Frontal cortex (tissue), 4 donors: ENCODE data around the gene FLRT2. TPM values are rescaled to one million over a fixed set of nuclear protein-coding genes. Genes with fewer than 3 reads are reported as not detected.

Source experiments
- DNase-seq, 2 donors: peaks; one replicate each; pipeline ENCODE4 v3.0.0; 2012; ENCODE audit warnings: low spot score in 2 of 2
- FAIRE-seq: peaks from 2 replicates; lab custom pipeline; 2012; peaks lifted over from hg19 to GRCh38; lab: Jason Lieb, UNC
- total RNA-seq: library from RNA; depleted of rRNA; stranded (reverse); fragments of >200 nt; gene quantifications from one replicate; pipeline ENCODE4 v1.2.3, GENCODE V29; 2014
- donor health status: control.
- donor health status: control.
- donor health status: control.

Gene FLRT2
- total RNA-seq, 1 donor from 2014 or later: 84.0 TPM

DNA sequence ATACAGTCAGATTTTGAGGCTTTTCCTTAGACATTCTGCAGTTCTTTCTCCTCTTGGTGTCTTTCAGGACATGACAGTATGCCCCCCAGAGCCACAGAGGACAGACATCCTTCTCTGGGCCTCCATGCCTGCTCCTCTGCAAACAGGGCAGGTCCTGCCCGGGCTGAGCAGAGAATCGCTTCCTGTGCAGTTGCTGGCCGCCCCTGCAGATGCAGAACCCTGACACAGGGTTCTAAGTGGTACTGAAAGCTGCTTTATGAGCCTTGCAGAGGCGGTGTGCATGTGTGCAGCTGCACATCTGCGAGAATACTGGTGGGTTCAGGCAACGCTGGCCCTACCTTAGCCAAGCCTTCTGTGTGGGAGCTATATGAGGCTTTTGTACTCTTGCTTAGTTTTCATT lies 54.5 kb downstream of the FLRT2 start:
- FAIRE-seq (no peak), DNase-seq (no peak)

DNA sequence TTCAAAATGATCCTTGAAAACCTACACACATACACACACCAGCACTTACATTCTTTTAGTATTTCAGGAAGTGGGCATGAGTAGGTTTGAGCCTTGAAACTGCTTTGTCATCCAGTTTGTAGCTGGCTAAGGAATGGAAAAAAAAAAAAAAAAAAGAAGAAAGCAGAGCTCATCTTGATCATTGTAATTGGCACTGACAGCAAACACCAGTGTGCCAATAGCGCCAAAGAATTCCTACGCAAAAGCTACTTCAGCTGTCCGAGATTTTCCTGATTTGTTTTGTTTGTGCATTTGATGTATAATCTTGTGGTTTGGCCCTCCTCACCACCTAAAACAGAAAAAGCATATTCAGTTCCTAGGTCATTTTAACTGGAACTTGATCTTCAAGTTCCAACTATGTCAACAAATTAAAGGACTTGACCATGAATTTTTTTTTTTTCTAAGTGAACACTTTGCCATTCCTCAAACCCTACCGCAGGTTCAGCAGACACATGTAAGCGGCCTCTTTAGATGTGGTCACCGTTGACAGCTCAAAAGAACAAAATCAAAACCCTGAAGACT lies 57.3 kb downstream of the FLRT2 start:
- FAIRE-seq: no peak
- DNase-seq: no peak

DNA sequence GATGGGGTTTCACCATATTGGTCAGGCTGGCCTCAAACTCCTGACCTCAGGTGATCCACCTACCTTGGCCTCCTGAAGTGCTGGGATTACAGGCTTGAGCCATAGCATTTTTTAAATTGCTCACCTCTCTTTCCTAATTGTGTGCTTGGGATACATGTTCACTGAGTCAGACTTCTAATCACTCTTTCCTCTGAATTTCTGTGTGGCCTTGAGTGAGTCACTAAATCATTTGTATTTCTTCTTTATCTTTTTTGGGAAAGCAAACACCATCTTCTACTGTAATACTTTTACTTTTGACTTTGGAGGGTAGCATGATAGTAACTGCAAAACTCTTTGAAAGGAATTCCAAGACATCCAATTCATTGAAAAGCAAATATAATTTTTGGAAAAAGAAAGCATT lies 60.8 kb downstream of the FLRT2 start:
- FAIRE-seq (no peak), DNase-seq (no peak)

DNA sequence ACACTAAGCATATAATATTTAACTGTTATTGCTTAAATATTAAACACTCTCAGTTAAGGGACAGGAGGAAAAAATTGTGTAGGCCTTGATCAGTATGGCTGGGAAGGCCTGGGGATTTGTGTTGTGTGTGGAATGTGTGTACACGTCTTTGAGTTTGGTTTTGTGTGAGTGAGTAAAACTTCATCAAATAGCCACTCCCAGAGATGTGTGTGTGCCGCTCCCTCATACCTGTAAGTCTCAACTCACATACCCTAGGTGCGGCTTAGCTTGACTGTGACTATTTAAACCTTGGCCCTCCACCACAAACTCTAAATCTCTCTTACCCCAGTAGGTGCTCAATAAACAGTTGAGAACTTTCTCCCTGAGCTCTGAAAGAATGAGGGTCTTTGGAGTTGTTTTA lies 64.3 kb downstream of the FLRT2 start:
- DNase-seq (no peak), FAIRE-seq (no peak)

DNA sequence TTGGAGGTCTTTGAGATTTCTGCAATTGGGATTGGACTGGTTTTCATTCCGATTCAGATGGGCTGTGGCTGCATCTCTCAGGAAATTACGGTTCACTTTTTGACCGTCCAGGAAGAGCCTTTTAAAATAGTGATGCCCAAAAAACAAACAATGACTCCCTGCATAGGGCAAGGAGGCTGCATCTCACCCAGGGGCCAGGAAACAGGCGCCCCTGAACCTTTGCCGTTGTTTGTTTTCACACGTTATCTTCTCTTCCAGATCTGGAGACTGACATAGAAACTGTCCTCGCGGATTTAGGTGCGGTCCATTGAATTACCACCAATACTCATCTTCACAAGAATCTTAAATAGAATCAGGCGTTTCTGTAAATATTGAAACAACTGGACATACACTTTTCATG lies 66.0 kb downstream of the FLRT2 start:
- FAIRE-seq: no peak
- no peak for DNase-seq

DNA sequence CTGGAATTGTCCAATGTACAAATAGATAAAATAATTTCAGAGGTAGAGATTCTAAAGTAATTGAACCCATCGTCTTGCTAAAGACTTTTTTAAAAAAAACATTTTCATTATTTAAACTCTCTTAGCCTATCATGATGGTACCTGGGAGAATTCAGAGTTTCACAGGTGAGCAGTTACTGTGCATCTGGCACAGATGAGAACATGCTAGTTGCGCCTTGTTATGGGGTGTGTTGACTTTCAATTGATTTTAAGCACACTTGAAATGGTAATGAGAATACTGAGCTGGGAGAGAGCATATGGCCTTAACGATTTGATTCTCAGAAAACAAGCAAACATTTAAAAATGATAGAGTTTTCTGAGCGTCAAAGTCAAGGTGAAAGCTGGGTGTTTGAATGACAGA lies 66.6 kb downstream of the FLRT2 start:
- no peak for DNase-seq

DNA sequence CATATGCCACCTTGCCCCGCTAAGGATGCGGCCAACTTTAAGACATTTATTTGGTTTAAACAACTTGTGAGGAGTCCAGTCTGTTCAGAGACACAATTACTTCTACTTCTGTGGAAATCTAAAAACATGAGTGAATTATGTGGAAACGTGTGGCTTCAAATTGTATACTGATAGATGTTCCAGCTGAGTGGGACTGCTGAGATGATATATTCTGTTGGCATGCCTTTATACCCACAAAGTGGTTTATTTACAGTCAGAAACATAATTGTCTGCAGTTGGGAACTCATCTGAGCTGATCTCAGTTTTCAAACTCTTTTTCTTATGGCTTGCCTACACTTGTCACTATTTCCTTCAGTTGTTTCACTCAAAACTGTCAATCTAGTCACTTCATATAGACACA lies 67.8 kb downstream of the FLRT2 start:
- no peak for FAIRE-seq
- DNase-seq: no peak

More for the DNA sequence above, 66.6 kb downstream of the FLRT2 start:
- no peak for FAIRE-seq

DNA sequence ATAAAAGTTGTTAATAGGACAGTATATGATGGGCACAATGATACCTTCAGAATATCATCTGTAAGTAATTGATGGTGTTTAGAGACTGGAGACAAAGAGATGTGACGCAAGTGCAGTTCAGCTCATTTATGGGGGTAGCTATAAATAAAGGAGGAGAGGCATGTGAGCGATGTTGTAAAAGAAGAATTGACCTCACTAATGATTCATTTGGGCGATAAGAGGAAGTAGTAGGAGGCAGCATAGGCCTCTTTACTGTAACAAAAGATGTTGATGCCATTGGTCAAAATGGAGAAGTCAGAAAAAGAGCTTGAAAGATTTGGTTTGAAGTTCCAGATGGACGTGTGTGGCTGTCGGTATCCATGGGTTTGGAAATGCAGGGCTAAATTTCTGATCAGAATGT lies 70.0 kb downstream of the FLRT2 start:
- DNase-seq: no peak
- FAIRE-seq: no peak

DNA sequence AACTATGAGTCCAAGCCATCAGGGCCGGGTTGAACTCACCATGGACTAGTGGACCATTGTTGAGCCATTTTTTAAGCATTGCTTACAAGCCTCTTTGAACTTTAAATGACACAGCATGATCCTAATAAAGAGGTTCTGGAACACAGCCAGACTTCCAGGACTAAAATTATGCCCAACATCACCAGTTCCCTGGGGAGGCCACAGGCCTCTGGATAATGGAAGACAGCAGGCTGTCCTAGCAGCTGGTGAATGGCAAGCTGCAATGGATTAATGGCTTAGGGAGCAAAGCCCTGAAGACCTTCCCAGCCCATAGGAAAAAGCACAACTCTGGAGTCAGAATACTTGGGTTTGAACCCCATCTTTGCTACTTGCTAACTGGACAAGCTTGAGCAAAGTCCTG lies 71.3 kb downstream of the FLRT2 start:
- FAIRE-seq (no peak), DNase-seq (no peak)

DNA sequence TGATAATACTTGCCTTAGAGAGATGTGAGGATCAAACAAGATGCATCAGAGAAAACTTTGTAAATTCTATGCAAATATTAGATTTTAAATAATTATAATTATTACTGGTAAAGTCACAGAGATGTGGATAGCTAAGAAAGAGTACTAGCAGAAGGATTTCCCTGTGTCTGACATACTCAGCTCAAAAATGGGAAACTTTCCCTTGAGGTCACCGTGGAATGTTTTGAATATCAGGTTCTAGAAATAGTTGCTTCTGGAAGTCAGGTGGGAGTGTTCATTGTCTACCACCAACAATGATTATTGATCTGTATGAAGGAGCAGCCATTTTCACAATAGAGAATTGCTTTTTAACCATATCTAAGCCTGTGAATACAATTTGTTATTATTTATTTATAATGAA lies 71.7 kb downstream of the FLRT2 start:
- FAIRE-seq: no peak

DNA sequence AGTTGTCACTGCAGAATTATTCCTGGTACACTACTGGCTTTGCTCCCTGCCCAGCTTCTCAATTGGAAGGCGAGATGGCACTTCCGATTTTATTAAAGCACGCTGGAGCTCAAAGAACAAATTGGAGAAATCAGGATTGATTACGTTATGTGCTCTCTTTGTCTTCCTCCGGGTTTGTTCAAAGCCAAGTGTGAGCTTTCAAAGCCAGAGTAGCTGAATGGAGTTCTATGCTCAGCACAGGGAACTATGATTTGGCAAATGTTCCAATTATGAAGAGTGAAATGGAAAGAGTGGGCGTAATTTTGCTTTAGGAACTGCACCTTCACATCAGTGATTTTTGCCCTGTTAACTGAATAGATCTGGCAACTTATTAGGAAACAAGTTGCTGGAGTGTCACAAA lies 72.4 kb downstream of the FLRT2 start:
- FAIRE-seq (no peak), DNase-seq (no peak)

More for the DNA sequence above, 71.7 kb downstream of the FLRT2 start:
- DNase-seq: no peak

DNA sequence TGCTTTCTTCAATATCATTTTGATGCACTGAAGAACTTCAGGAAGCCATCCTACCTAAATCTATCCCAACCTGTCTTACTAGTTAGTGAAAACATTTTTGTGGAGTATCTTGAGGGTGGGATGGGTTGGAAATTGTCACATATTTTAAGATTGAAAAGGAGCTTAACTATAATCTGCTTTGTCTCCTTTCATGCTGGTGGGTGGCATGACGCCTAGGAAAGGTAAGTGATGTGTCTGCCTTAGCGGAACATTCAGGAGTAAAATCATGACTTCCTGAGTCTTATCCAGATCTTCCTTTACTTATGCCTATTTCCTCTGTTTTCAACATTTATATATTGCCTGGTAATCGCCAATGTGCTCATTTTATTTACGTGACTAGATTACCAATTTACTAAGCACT lies 74.1 kb downstream of the FLRT2 start:
- DNase-seq: no peak
- no peak for FAIRE-seq

DNA sequence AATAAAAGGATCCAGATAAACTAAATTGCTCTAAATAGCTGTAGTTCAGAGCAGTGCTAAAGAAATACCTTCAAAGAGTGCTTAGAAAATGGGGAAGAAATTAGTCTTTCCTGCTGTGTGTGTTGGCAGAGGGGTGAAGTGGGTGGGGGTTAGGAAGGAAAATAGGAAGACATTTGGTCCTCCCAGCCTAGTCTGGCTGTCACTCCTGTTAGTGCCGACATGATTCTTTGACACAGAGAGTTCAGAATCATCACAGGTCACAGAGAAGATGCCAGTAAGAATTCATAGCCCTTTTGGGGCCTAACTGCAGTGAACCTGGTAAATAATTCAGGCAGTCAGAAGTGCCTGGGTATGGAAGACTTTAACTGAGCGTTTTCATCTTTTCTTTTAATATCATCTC lies 74.8 kb downstream of the FLRT2 start:
- DNase-seq: no peak
- FAIRE-seq: no peak

DNA sequence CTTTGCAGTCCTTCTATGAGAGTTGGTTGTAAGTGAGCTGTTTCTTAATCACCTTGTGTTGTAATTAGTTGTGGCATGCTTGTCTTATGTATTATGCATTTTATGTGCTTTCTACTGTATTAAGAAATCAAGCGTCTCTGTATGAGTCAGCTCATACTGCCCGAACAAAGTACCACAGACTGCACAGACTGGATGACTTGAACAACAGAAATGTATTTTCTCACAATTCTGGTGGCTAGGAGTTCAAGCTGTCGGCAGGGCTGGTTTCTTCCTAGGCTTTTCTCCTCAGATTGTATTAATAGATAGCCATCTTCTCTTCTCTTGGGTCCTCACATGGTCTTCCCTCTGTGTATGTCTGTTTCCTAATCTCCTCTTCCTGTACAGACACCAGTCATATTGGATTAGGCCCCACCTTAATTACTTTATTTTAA lies 77.7 kb downstream of the FLRT2 start:
- FAIRE-seq (no peak), DNase-seq (no peak)

DNA sequence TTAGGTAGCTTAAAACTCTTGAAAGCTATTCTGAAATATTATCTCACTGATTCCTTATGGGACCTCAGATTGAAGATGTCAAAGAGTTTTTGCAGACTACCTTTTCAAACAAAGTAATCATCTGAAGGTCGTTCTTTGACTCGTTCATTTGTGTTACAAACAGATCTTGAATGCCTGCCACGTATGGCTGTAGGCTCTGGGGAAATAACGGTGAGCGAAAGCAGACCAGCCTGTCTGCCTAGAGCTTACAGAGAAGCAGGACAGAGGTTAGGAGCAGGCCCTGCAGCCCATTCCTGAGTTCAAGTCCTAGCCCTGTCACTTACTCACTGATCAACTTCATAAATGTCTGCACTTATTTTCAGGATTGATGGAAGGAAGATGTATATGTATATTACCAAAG lies 83.6 kb downstream of the FLRT2 start:
- FAIRE-seq: no peak

DNA sequence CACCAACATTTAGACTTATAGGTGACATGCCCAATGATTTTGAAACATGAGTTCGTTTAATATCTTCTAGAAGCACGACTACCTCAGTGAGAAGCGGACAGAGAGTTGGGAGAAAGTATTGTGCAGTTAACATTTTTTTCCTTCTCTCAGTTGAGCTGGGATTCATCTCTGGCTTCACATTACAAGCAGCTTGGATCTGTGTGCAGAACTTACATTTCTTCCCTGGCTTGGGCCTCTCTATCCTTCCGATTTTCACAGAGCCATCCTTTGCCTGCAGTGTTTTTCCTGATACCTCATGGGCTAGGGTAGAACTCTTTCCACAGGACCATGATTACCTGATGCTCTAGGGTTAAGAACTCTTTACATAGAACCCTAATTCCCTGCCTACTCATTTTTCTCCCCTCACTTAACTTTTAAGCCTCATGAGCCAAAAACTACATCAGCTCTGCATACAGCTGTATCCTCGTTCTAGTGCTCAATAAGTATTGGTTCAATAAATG lies 86.5 kb downstream of the FLRT2 start:
- FAIRE-seq: no peak
- no peak for DNase-seq

More for the DNA sequence above, 83.6 kb downstream of the FLRT2 start:
- DNase-seq: no peak

DNA sequence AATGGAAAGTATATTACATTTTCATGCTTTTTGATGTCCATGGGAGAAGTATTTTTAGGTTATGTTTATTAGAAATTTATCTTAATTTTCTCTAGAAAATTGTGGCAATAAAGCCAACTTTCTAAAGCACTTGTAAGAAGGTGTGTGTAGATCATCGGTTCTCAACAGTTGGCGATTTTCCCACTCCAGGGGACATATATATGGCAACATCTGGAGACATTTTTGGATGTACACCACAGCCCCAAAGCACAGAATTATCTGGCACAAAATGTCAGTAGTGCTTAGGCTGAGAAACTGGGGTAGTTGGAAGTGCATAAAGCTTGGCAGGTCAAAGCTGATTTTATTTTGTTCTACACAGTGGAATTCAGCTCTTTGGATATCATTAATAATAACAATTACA lies 86.9 kb downstream of the FLRT2 start:
- DNase-seq: no peak
- FAIRE-seq: no peak

DNA sequence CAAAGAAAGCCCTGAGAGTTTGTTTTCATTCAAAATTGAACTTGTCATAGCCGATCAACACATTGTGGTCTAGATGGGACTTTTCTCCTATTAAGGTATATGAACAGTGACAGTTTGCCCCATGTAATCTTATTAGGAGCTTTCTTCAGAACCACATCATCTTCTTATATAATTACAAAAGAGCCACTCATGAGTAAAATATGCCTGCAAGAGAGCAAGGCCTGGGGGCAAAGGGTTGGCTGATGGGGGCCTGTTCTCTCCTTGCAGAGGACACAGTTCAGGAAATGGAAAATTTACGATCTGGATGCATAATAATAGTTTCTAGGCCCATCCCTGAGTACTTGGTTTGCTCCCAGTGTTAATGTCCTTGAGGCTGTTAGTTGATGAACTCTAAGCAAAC lies 87.8 kb downstream of the FLRT2 start:
- FAIRE-seq: no peak
- no peak for DNase-seq

DNA sequence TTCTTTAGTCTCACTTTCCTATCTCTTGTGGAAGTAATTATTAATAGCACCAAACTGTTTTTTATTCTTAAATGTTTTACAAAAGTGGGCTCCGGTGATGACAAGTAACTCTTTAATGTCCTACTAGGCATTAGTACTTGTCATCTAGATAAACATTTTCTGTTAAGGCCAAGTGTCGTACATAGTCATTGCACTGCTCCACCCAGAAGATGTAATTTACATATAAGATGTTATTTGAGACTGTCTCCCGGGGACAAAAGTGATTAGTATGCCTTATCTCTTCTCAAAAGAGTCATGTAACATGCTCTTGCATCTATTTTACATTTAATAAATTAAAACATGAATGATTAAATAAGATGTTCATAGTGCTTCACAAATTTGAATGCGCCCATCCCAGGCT lies 88.4 kb downstream of the FLRT2 start:
- FAIRE-seq (no peak), DNase-seq (no peak)

DNA sequence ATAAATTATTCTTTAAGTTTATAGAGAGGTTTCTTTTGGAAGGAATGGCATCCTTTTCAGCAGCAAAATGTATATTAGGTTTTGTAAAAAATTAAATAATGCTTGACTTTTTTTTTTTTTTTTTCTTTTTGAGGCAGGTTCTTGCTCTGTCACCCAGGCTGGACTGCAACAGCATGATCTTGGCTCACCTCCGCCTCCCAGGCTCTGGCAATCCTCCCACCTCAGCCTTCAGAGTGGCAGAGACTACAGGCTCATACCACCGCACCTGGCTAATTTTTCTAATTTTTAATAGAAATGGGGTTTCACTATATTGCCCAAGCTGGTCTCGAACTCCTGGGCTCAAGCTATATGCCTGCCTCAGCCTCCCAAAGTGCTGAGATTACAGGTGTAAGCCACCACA lies 89.0 kb downstream of the FLRT2 start:
- FAIRE-seq (no peak), DNase-seq (no peak)

DNA sequence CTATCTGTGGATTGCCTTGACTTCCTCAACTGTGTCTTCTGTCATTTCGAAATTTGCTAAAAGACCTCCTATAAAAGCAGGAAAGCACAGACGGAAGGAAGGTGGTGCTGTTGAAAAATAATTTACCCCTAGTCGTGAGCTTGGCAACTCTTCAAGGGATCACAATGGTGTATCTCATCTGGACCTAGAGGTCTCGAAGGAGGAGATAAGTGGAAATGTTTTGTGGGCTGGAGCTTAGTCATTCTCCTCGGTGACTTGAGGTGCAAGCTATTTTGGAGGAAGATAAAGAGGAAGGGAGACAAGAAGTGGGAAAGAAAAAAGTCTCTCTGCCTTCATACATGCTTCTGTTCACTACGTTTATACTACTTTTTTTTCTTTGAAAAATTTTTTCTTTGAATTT lies 89.9 kb downstream of the FLRT2 start:
- DNase-seq (no peak), FAIRE-seq (no peak)

DNA sequence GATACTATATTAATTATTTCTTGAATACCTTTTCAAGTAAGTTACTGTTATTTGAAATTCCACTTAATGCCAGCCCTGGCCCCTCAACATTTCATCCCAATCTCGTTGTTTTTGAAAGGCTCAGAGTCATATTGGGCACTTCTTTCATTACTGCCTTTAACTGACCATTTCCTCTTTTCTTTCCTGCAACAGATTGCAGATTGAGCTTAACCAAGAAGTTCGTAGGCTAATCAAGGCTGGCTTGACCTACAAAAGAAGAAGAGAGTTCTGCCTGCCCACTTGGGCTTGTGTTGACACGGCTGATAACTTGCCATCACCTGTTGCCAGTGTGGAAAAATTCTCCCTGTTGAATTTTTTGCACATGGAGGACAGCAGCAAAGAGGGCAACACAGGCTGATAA lies 91.0 kb downstream of the FLRT2 start:
- no peak for FAIRE-seq
- DNase-seq: no peak

DNA sequence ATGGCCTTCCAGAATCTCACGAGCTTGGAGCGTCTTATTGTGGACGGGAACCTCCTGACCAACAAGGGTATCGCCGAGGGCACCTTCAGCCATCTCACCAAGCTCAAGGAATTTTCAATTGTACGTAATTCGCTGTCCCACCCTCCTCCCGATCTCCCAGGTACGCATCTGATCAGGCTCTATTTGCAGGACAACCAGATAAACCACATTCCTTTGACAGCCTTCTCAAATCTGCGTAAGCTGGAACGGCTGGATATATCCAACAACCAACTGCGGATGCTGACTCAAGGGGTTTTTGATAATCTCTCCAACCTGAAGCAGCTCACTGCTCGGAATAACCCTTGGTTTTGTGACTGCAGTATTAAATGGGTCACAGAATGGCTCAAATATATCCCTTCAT lies 92.2 kb downstream of the FLRT2 start:
- no peak for FAIRE-seq
- no peak for DNase-seq
